MM.1S (cell line): ENCODE data around the gene CAPN15.

Experiments used
- DNase-seq: peaks from one replicate; pipeline ENCODE4 v3.0.0-alpha.2; 2015
- H2AFZ ChIP-seq: fragments of 300-600 bp; sonication (generic); 2 replicates; pipeline ENCODE4 v1.6.0; 2016; ENCODE audit warnings: antibody characterized with exemption, low read length
- H3F3A ChIP-seq: fragments of 300-600 bp; sonication (generic); 2 replicates; pipeline ENCODE4 v1.6.1; 2016; ENCODE audit warnings: mild to moderate bottlenecking, antibody characterized with exemption, low read length, moderate library complexity, mixed read lengths; ENCODE audit not compliant: insufficient read depth
- H3K27ac ChIP-seq: fragments of 300-600 bp; sonication (generic); 2 replicates; pipeline ENCODE4 v1.5.1; 2016; ENCODE audit warnings: mild to moderate bottlenecking, low read length
- H3K27me3 ChIP-seq: fragments of 300-600 bp; sonication (generic); replicated peaks from 2 replicates; pipeline ENCODE4 v1.6.0; 2016; ENCODE audit warnings: low read length; ENCODE audit not compliant: insufficient read depth
- H3K36me3 ChIP-seq: fragments of 300-600 bp; sonication (generic); replicated peaks from 2 replicates; pipeline ENCODE4 v1.6.1; 2016; ENCODE audit warnings: mild to moderate bottlenecking, low read length, mixed read lengths; ENCODE audit not compliant: insufficient read depth
- H3K4me1 ChIP-seq: fragments of 300-600 bp; sonication (generic); 2 replicates; pipeline ENCODE4 v1.6.1; 2016; ENCODE audit warnings: low read length, mixed read lengths
- H3K4me2 ChIP-seq: fragments of 300-600 bp; sonication (generic); 2 replicates; pipeline ENCODE4 v1.6.0; 2016; ENCODE audit warnings: low read depth, low read length
- H3K4me3 ChIP-seq: fragments of 300-600 bp; sonication (generic); 2 replicates; pipeline ENCODE4 v1.5.1; 2016; ENCODE audit warnings: low read length, mixed read lengths
- H3K79me2 ChIP-seq: fragments of 300-600 bp; sonication (generic); 2 replicates; pipeline ENCODE4 v1.6.1; 2016; ENCODE audit warnings: mixed run types, low read length, mixed read lengths
- H3K9ac ChIP-seq: fragments of 300-600 bp; sonication (generic); 2 replicates; pipeline ENCODE4 v1.6.1; 2016; ENCODE audit warnings: low read length, mixed read lengths
- H3K9me2 ChIP-seq: fragments of 300-600 bp; sonication (generic); replicated peaks from 2 replicates; pipeline ENCODE4 v1.6.1; 2016; ENCODE audit warnings: mild to moderate bottlenecking, low read length, mixed read lengths; ENCODE audit not compliant: insufficient read depth
- H3K9me3 ChIP-seq: fragments of 300-600 bp; sonication (generic); replicated peaks from 2 replicates; pipeline ENCODE4 v1.6.1; 2016; ENCODE audit warnings: mild to moderate bottlenecking, low read length, mixed read lengths; ENCODE audit not compliant: insufficient read depth
- H4K20me1 ChIP-seq: fragments of 300-600 bp; sonication (generic); 2 replicates; pipeline ENCODE4 v1.6.1; 2016; ENCODE audit warnings: mild to moderate bottlenecking, low read length, moderate library complexity, mixed read lengths; ENCODE audit not compliant: insufficient read depth
- CTCF ChIP-seq: fragments of 300-600 bp; sonication (generic); IDR thresholded peaks from 2 replicates; pipeline ENCODE4 v1.5.1; 2016; ENCODE audit warnings: antibody characterized with exemption, low read length, mixed read lengths
- EZH2 ChIP-seq: fragments of 300-600 bp; sonication (generic); optimal IDR thresholded peaks from 2 replicates; pipeline ENCODE3; 2017; ENCODE audit warnings: low read depth, mild to moderate bottlenecking, antibody characterized with exemption, low read length, mixed read lengths
- EZH2phosphoT487 ChIP-seq: fragments of 300-600 bp; sonication (generic); IDR thresholded peaks from 2 replicates; pipeline ENCODE4 v1.6.1; 2018; ENCODE audit warnings: antibody characterized with exemption, low read length

Gene CAPN15

GRCh38 chr16:555528-556473 lies 28.3 kb downstream of the CAPN15 start:
- H3K4me1 ChIP-seq = no peaks in the 10 kb centered on the region
- H3K9me3 ChIP-seq = no peaks in the 10 kb centered on the region
- no peaks in the 10 kb centered on the region for H3K9me2 ChIP-seq
- DNase-seq = no peak
- H3K27me3 ChIP-seq = peaks cover 40% of the 10 kb centered on the region
- no peak overlapping the region for H3K9ac ChIP-seq
- no peaks in the 10 kb centered on the region for H3F3A ChIP-seq
- H3K4me2 ChIP-seq = no peak overlapping the region
- TF ChIP-seq EZH2 (no peak), CTCF (no peak), EZH2phosphoT487 (no peak)
- H3K4me3 ChIP-seq = no peak overlapping the region
- H3K36me3 ChIP-seq = no peaks in the 10 kb centered on the region
- H3K79me2 ChIP-seq = no peaks in the 10 kb centered on the region
- H3K27ac ChIP-seq = no peak overlapping the region
- no peak overlapping the region for H2AFZ ChIP-seq
- H4K20me1 ChIP-seq = no peaks in the 10 kb centered on the region

GRCh38 chr16:556474-557173 lies 29.1 kb downstream of the CAPN15 start:
- TF ChIP-seq CTCF (no peak), EZH2phosphoT487 (no peak), EZH2 (no peak)
- H4K20me1 ChIP-seq = no peaks in the 10 kb centered on the region
- H3K9me2 ChIP-seq = no peaks in the 10 kb centered on the region
- H3F3A ChIP-seq = no peaks in the 10 kb centered on the region
- no peak for DNase-seq
- H3K9me3 ChIP-seq = no peaks in the 10 kb centered on the region
- H3K4me2 ChIP-seq = no peak overlapping the region
- no peaks in the 10 kb centered on the region for H3K79me2 ChIP-seq
- peaks cover 48% of the 10 kb centered on the region for H3K27me3 ChIP-seq
- H3K36me3 ChIP-seq = no peaks in the 10 kb centered on the region
- H2AFZ ChIP-seq = no peak overlapping the region
- H3K4me3 ChIP-seq = no peak overlapping the region
- no peaks in the 10 kb centered on the region for H3K4me1 ChIP-seq
- no peak overlapping the region for H3K27ac ChIP-seq
- H3K9ac ChIP-seq = no peak overlapping the region

DNA sequence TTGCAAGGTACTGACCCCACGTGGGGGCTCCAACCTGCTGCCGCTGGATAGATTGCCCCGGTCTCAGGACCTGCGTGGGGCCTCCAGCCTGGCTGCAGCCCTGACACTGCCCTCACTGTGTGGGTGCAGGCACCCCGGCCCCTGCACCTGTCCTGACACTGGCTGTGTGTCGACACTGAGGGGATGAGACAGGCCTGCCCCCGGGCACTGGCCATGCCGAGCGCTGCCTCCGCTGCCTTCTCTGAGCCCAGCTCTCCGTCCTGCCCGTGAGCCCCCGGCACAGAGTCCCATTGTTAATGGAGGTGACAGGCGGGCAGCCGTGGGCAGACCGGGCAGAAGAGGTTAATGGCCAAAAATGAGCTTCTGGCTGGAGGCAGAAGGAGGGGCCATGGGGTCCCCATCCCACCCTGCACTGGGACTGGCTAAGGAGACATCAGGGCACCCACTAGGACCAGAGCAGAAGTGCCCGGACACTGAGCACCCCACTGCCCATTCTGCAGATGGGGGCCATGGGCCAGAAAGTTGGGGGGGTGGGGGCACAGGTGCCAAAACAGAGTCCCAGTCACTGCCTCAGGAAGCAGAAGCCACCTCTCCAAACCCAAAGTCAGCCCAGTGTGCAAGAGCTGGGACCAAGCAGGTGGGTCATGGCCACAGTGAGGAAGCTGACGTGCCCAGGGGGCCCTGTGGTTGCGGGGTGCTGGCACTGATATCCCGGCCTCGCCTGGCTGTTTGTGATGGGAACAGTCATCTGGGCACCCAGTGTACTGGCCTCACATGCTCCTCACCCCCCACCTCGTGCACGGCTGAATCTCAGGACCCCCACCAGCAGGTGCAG lies 30.2 kb downstream of the CAPN15 start:
- H3K4me3 ChIP-seq = no peak overlapping the region
- H3K4me1 ChIP-seq = no peaks in the 10 kb centered on the region
- no peak overlapping the region for H3K4me2 ChIP-seq

More for the DNA sequence above, 30.2 kb downstream of the CAPN15 start:
- DNase-seq = no peak
- no peaks in the 10 kb centered on the region for H3K79me2 ChIP-seq
- no peaks in the 10 kb centered on the region for H3K36me3 ChIP-seq
- H3K9me3 ChIP-seq = no peaks in the 10 kb centered on the region
- H3K9ac ChIP-seq = no peak overlapping the region
- H3K27ac ChIP-seq = no peak overlapping the region
- TF ChIP-seq EZH2 = no peak
- TF ChIP-seq EZH2phosphoT487 = no peak
- no peak for TF ChIP-seq CTCF
- H2AFZ ChIP-seq = no peak overlapping the region
- H3F3A ChIP-seq = no peaks in the 10 kb centered on the region
- H3K9me2 ChIP-seq = no peaks in the 10 kb centered on the region
- H4K20me1 ChIP-seq = no peaks in the 10 kb centered on the region
- peaks cover 59% of the 10 kb centered on the region for H3K27me3 ChIP-seq
